ENCODE measurements around the gene PLCD3.

PLCD3 gene

GRCh38 chr17:45149669-45150664 lies 17.7 kb upstream of the PLCD3 start:
- peak; percentile 71 for DNase-seq (ENCODE audit: low read depth, low spot score)

- DNase-seq (ENCODE audit: low read depth, low spot score): peak; percentile 94
These were observed 16.8 kb upstream of the PLCD3 start for GRCh38 chr17:45149037-45149668.

- peak; percentile 100 for DNase-seq (ENCODE audit: low read depth, low spot score)
These were observed 16.1 kb upstream of the PLCD3 start, which contains the start of gene HEXIM1 for GRCh38 chr17:45148183-45149036. TSS of gene HEXIM1 (plus strand) at chr17:45148475. CDS start at chr17:45149191, 716 bp downstream.

- peak; percentile 94 for DNase-seq (ENCODE audit: low read depth, low spot score)
These were observed 15.4 kb upstream of the PLCD3 start for GRCh38 chr17:45147581-45148182.

GRCh38 chr17:45146890-45147580 lies 14.7 kb upstream of the PLCD3 start:
- peak; percentile 88 for DNase-seq (ENCODE audit: low read depth, low spot score)

GRCh38 chr17:45146592-45146889 lies 14.2 kb upstream of the PLCD3 start:
- DNase-seq (ENCODE audit: low read depth, low spot score): no peak

- no peak for DNase-seq (ENCODE audit: low read depth, low spot score)
These were observed 13.9 kb upstream of the PLCD3 start for GRCh38 chr17:45146166-45146565.

- no peak for DNase-seq (ENCODE audit: low read depth, low spot score)
These were observed 12.7 kb upstream of the PLCD3 start for GRCh38 chr17:45145035-45145389.

- peak; percentile 58 for DNase-seq (ENCODE audit: low read depth, low spot score)
These were observed 12.1 kb upstream of the PLCD3 start for GRCh38 chr17:45144199-45145034.

GRCh38 chr17:45143767-45144198 lies 11.5 kb upstream of the PLCD3 start:
- peak; percentile 71 for DNase-seq (ENCODE audit: low read depth, low spot score)

GRCh38 chr17:45143094-45143670 lies 10.9 kb upstream of the PLCD3 start:
- DNase-seq (ENCODE audit: low read depth, low spot score): no peak

- no peak for DNase-seq (ENCODE audit: low read depth, low spot score)
These were observed 7.2 kb upstream of the PLCD3 start for GRCh38 chr17:45139533-45139920.

- DNase-seq (ENCODE audit: low read depth, low spot score): no peak
These were observed 6.7 kb upstream of the PLCD3 start for GRCh38 chr17:45138911-45139532.

- no peak for DNase-seq (ENCODE audit: low read depth, low spot score)
These were observed 5.4 kb upstream of the PLCD3 start for GRCh38 chr17:45137561-45138305.

GRCh38 chr17:45136846-45137560 lies 4.7 kb upstream of the PLCD3 start:
- DNase-seq (ENCODE audit: low read depth, low spot score): no peak

- no peak for DNase-seq (ENCODE audit: low read depth, low spot score)
These were observed 3.9 kb upstream of the PLCD3 start for GRCh38 chr17:45135978-45136791.

Measured in astrocyte of the hippocampus (primary cell).